ENCODE data around the gene CSHL1. TPM values are rescaled to one million over a fixed set of nuclear protein-coding genes. Genes with fewer than 3 reads are reported as not detected.
"Not testable (repeated sequence)": the region's sequence is repeated elsewhere in the genome, so short reads cannot be mapped to it uniquely, and the experiment has no call there.

The CSHL1 gene
- polyA plus RNA-seq, 1 donor: not detected

- DNase-seq: no peak
These were observed 29.5 kb upstream of the CSHL1 start for GRCh38 chr17:63940584-63940983.

GRCh38 chr17:63939884-63940283, 28.8 kb upstream of the CSHL1 start:
- no peak for DNase-seq

- DNase-seq: no peak
These were observed 28.3 kb upstream of the CSHL1 start for GRCh38 chr17:63939401-63939800.

GRCh38 chr17:63937920-63938319, 26.9 kb upstream of the CSHL1 start:
- DNase-seq: no peak

GRCh38 chr17:63937319-63937718, 26.3 kb upstream of the CSHL1 start:
- no peak for DNase-seq

GRCh38 chr17:63934183-63935112, 23.4 kb upstream of the CSHL1 start:
- DNase-seq: no peak

GRCh38 chr17:63933598-63933997, 22.5 kb upstream of the CSHL1 start:
- DNase-seq: no peak

- no peak for DNase-seq
These were observed 21.7 kb upstream of the CSHL1 start for GRCh38 chr17:63932721-63933120.

- DNase-seq: no peak
These were observed 21.0 kb upstream of the CSHL1 start, which contains the start of gene CD79B for GRCh38 chr17:63931981-63932561. Gene CD79B, minus strand, starts transcription at chr17:63932331. Its CDS starts 70 bp downstream, at chr17:63932261.

GRCh38 chr17:63930951-63931575, 20.0 kb upstream of the CSHL1 start:
- no peak for DNase-seq

- no peak for DNase-seq
These were observed 19.1 kb upstream of the CSHL1 start for GRCh38 chr17:63929860-63930766.

- DNase-seq: no peak
These were observed 18.1 kb upstream of the CSHL1 start for GRCh38 chr17:63928966-63929695.

- DNase-seq: no peak
These were observed 17.2 kb upstream of the CSHL1 start for GRCh38 chr17:63928172-63928666.

- no peak for DNase-seq
These were observed 16.6 kb upstream of the CSHL1 start for GRCh38 chr17:63927464-63928171.

GRCh38 chr17:63926164-63926563, 15.1 kb upstream of the CSHL1 start:
- no peak for DNase-seq

GRCh38 chr17:63925615-63926014, 14.6 kb upstream of the CSHL1 start:
- no peak for DNase-seq

GRCh38 chr17:63922402-63922801, 11.3 kb upstream of the CSHL1 start:
- DNase-seq: not testable (repeated sequence)

- DNase-seq: not testable (repeated sequence)
These were observed 9.7 kb upstream of the CSHL1 start for GRCh38 chr17:63920779-63921178.

- not testable (repeated sequence) for DNase-seq
These were observed 9.0 kb upstream of the CSHL1 start for GRCh38 chr17:63920050-63920449.

GRCh38 chr17:63919311-63919723, 8.3 kb upstream of the CSHL1 start:
- DNase-seq: no peak
